Renal pelvis (tissue), 4 donors: ENCODE measurements around the gene OPN4. TPM values are rescaled to one million over a fixed set of nuclear protein-coding genes. Genes with fewer than 3 reads are reported as not detected.
A peak's percentile ranks its signal among the peaks of the same experiment; 100 is the strongest.

Experiments used
- DNase-seq: peaks from one replicate; pipeline ENCODE4 v3.0.0-alpha.2; 2013
- polyA plus RNA-seq, 3 donors: library from polyadenylated mRNA; unstranded; fragments of 120-200 nt; gene quantifications; one replicate each; pipeline ENCODE4 v1.2.1, GENCODE V29; 2013; ENCODE audit not compliant: insufficient read length in 3 of 3

The OPN4 gene
- polyA plus RNA-seq, 3 donors, result not detected

GRCh38 chr10:86677374-86677773, 23.0 kb downstream of the OPN4 start:
- DNase-seq, result no peak

- DNase-seq, result no peak
Observed at GRCh38 chr10:86678999-86679792, 24.8 kb downstream of the OPN4 start.

- DNase-seq, result no peak
Observed at GRCh38 chr10:86681047-86681446, 26.7 kb downstream of the OPN4 start.

- no peak for DNase-seq
Observed at GRCh38 chr10:86681722-86682386, 27.5 kb downstream of the OPN4 start.

GRCh38 chr10:86682675-86683074, 28.3 kb downstream of the OPN4 start:
- no peak for DNase-seq

GRCh38 chr10:86684331-86685097, 30.2 kb downstream of the OPN4 start:
- no peak for DNase-seq

GRCh38 chr10:86685416-86685815, 31.1 kb downstream of the OPN4 start:
- no peak for DNase-seq

GRCh38 chr10:86685893-86686632, 31.7 kb downstream of the OPN4 start:
- DNase-seq, result no peak

GRCh38 chr10:86686972-86687371, 32.6 kb downstream of the OPN4 start:
- DNase-seq, result no peak

- DNase-seq, result no peak
Observed at GRCh38 chr10:86687750-86688149, 33.4 kb downstream of the OPN4 start.

- no peak for DNase-seq
Observed at GRCh38 chr10:86688398-86688921, 34.1 kb downstream of the OPN4 start.

- no peak for DNase-seq
Observed at GRCh38 chr10:86689146-86689545, 34.8 kb downstream of the OPN4 start.

- DNase-seq, result no peak
Observed at GRCh38 chr10:86690231-86690630, 35.9 kb downstream of the OPN4 start.

GRCh38 chr10:86690657-86691084, 36.3 kb downstream of the OPN4 start:
- no peak for DNase-seq

- DNase-seq, result no peak
Observed at GRCh38 chr10:86691333-86692022, 37.1 kb downstream of the OPN4 start.

GRCh38 chr10:86692023-86692514, 37.7 kb downstream of the OPN4 start:
- no peak for DNase-seq

GRCh38 chr10:86692664-86693063, 38.3 kb downstream of the OPN4 start:
- no peak for DNase-seq

GRCh38 chr10:86693275-86693674, 38.9 kb downstream of the OPN4 start:
- DNase-seq, result no peak

GRCh38 chr10:86693721-86694369, 39.5 kb downstream of the OPN4 start:
- peak; percentile 77 for DNase-seq

- DNase-seq, result no peak
Observed at GRCh38 chr10:86698207-86698940, 44.0 kb downstream of the OPN4 start.
